Stimulated activated CD4-positive, alpha-beta T cell treated with anti-CD3 and anti-CD28 coated beads, Interleukin-1b, Interleukin-23, amount 100 ng/mL, for 48 hours (primary cell): ENCODE measurements around the gene TSFM.
A peak's percentile ranks its signal among the peaks of the same experiment; 100 is the strongest.
"Not testable (repeated sequence)": the region's sequence is repeated elsewhere in the genome, so short reads cannot be mapped to it uniquely, and the experiment has no call there.

Source experiments
- DNase-seq: peaks from one replicate; pipeline ENCODE4 v3.0.0-alpha.2; 2020

The TSFM gene

GRCh38 chr12:57763881-57764661 is 18.5 kb upstream of the TSFM start:
- DNase-seq, result no peak

- DNase-seq, result peak; percentile 49
Measured at GRCh38 chr12:57764662-57765002, 18.0 kb upstream of the TSFM start.

- peak; percentile 68 for DNase-seq
Measured at GRCh38 chr12:57765003-57765697, 17.4 kb upstream of the TSFM start.

GRCh38 chr12:57765698-57766463 is 16.7 kb upstream of the TSFM start:
- DNase-seq, result peak; percentile 17

- no peak for DNase-seq
Measured at GRCh38 chr12:57766464-57767304, 15.9 kb upstream of the TSFM start, which contains the start of gene CYP27B1. CYP27B1 (minus strand) TSS chr12:57767078; CDS start chr12:57767041, 37 bp downstream.

- no peak for DNase-seq
Measured at GRCh38 chr12:57767305-57767698, 15.3 kb upstream of the TSFM start.

GRCh38 chr12:57767876-57768275 is 14.7 kb upstream of the TSFM start:
- no peak for DNase-seq

GRCh38 chr12:57769594-57769993 is 13.0 kb upstream of the TSFM start:
- DNase-seq, result no peak

GRCh38 chr12:57770734-57771133 is 11.9 kb upstream of the TSFM start:
- no peak for DNase-seq

- peak; percentile 91 for DNase-seq
Measured at GRCh38 chr12:57771236-57771872, 11.2 kb upstream of the TSFM start.

- peak; percentile 96 for DNase-seq
Measured at GRCh38 chr12:57771873-57772428, 10.6 kb upstream of the TSFM start, which contains the start of gene METTL1. METTL1 (minus strand) TSS chr12:57772105; CDS start chr12:57772083, 22 bp downstream.

- DNase-seq, result peak; percentile 19
Measured at GRCh38 chr12:57772429-57773322, 9.9 kb upstream of the TSFM start, which contains the start of gene EEF1AKMT3. EEF1AKMT3 (plus strand) TSS chr12:57772614; CDS start chr12:57772725, 111 bp downstream.

GRCh38 chr12:57774634-57775033 is 8.0 kb upstream of the TSFM start:
- DNase-seq, result not testable (repeated sequence)

GRCh38 chr12:57775044-57775443 is 7.5 kb upstream of the TSFM start:
- DNase-seq, result no peak

- no peak for DNase-seq
Measured at GRCh38 chr12:57775563-57776246, 6.9 kb upstream of the TSFM start.

GRCh38 chr12:57776247-57776587 is 6.4 kb upstream of the TSFM start:
- no peak for DNase-seq

- DNase-seq, result no peak
Measured at GRCh38 chr12:57777367-57777766, 5.2 kb upstream of the TSFM start.

- DNase-seq, result no peak
Measured at GRCh38 chr12:57777911-57778310, 4.7 kb upstream of the TSFM start.

- DNase-seq, result no peak
Measured at GRCh38 chr12:57779736-57780135, 2.9 kb upstream of the TSFM start.
